GM11168 (cell line): Measurements from ENCODE around the gene ST8SIA6.

Source experiments
- in situ Hi-C: fragments of 300-500 bp; cut with MboI; formaldehyde crosslinking; loops from one replicate; pipeline ENCODE4 v1.12.0; 2022; ENCODE audit warnings: low sequenced_read_pairs; ENCODE audit not compliant: unreplicated experiment

Gene ST8SIA6

DNA sequence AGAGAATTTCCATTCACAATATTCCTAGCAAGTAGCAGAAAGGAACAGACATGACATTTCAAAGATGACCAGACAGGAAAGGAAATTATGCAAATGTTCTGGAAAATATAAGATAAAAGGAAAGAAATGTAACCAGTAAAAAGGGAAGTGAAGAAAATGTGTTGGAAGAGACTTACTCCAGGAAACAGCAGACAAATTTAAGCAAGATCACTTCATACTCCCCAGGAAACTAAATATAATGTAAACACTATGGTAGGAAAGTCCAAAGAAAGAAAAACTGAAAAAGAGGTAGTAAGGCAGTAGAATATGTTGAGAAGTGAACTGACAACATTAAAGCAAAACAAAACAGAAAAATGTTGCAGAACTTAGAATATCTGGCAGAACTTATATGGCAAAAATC, 6.4 kb upstream of the ST8SIA6 start:
- in situ Hi-C loops, result no loop called here

DNA sequence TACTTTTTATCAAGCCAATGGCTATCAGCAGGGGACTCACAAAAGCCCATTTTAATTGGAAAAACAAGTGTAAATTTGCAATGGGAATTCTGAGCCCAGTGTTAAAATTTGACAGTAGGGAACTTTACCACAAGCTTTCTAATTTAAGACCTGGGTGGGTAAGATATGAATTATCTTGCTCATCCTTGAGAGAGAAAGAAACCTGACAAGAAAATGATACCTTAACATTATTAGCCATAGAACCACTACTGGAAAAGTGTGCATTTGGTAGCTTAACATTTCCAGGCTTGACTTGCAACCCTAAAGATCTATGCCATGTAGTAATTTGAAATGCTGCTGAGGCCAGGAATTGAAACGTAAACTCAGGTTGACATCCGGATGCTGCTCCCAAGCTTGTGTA, 2.7 kb upstream of the ST8SIA6 start:
- in situ Hi-C loops, result no loop called here

DNA sequence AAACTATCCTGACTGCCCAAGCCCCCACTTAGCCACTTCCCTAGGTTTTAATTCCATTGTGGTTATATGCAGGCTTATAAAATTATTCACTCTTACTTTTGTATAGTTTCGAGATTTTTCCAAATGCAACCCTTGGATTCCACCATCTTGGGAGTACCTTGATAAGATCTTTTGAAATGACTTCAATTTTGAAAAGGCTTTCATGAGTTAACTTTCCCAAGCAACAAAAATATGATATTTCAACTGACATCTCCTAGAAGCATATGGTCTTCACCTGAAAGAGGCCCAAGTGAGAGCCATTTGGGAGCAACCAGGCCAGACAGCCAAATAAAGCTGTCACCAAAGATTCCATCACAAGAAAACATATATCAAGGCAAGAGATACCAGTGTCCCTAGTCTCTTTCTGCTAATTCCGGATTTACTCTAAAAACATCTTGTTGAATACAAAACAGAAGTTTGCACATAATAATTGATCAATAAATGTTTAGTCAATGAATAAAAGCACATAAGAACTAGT, 1.7 kb upstream of the ST8SIA6 start:
- in situ Hi-C loops, result no loop called here

DNA sequence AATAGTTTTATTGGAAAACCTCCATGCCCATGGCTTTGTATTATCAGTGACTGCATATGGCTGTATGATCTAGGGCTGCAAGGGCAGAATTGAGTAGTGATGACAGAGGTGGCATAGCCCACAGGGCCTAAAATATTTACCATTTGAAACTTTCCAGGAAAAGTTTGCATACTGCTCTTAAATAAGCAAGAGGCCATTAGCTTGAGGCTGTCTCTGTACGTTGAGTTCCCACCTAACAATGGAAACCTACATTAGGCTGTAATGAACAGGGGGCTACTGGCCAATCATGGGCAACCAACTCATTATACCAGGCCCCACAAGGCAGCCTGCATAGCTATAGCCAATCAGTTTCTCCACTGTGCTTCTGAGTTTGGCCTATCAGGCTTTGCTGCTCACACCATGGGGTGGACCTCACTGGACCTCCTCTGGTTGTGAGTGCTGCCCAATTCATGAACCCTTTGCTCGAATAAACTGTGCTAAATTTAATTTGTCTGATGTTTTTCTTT, 673 bp upstream of the ST8SIA6 start:
- in situ Hi-C loops, result no loop called here

DNA sequence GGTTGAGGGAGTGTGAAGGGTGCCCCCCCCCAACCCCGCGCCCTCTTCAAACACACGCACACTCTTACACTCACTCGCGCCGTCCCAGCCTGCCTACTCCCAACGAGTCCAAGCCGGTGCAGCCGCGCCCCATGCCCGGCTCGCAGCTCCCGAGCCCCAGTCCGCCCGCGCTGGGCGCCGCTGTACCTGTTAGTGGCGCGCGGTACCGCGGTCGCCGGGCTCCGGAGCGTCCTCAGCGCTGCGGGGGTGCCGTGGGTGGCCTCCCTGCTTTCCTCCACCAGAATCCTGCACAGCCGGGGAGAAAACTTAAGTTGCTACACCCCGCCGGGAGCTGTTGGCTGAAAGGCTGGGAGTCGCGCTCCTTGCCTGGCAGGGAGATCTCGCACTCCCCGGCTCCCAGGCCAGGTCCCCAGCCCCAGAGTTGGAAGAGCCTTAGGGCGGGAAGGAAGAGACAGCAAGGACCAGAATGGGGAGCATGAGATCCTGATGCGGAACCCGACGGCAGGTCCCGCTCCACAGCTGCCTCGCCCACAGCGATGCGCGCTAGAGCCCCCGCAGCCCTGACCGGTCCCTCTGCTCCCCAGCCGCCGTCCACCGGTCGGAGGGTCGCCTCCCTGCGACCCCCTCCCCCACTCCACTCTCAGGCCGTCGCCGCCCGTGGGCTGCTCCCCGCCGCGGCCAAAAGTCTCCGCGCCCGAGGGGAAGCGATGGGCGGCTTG, 863 bp downstream of the ST8SIA6 start:
- in situ Hi-C loops, result no loop called here

DNA sequence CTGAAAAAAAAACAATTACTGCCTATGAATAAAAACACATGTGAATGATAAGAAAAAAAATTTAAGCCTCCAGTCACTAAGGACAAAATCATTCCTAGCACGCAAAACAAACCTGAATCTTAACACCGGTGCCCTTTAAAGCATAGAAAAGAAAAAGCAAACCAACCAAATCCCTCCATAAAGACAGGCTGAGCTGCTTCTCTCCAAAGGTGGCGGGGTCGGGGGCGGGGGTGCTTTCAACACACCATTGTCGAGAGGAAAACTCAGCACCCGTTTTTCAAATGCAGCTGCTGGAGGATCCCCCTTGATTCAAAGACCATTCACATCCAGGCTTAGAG, 1.4 kb downstream of the ST8SIA6 start:
- in situ Hi-C loops, result no loop called here

DNA sequence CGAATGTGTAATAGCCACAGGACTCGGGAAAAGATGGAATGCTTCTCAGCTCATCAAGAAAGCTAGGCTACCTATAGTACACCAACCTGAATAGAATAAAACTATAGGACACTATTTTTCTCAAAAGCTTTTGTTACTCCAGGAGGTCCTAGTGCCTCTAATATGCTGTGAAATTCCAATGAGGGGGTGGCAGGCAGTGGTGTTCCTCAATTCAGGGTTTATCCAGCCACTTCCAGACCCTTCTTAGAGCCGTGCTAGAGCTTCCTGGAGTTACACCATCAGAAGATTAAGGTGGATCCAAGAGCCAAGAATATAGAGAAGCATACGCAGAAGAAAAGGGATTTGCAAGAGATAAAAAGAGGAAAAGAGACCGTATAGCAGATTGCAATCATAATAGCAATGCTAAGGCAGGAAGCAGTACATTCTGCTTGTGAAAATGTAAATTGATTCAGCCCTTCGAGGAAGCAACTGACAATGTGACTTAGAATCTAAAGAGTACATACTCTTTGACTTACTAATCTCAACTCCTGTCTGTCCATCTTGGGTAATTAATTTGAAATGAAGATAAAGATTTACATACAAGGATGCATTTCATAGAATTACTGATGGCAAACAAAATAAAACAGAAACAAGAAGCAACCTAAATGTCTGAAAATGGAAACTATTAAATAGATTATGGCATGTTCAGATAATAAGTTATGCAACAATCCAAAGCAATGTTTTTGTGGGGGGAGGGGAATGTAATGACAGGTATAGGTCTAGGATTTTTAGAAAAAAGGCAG, 2.1 kb downstream of the ST8SIA6 start:
- in situ Hi-C loops, result no loop called here

DNA sequence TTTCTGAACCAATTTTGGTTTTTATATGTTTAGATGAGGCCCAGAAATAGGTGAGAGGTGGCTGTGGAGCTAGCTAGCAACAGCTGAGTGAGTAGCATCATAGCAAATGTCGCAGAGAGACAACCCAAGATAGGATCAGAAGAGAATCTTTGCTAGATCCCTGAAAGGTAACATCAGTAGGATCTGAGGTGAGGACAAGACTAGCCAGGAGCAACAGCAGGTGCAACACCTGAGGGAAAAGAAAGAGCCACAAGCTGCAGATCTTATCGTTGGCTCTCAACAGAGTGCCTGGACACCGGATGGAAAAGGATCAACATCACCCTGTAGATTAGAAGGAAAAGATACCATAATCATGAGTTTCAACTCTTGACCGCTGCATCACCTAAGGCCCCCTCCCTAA, 4.4 kb downstream of the ST8SIA6 start:
- in situ Hi-C loops, result no loop called here

DNA sequence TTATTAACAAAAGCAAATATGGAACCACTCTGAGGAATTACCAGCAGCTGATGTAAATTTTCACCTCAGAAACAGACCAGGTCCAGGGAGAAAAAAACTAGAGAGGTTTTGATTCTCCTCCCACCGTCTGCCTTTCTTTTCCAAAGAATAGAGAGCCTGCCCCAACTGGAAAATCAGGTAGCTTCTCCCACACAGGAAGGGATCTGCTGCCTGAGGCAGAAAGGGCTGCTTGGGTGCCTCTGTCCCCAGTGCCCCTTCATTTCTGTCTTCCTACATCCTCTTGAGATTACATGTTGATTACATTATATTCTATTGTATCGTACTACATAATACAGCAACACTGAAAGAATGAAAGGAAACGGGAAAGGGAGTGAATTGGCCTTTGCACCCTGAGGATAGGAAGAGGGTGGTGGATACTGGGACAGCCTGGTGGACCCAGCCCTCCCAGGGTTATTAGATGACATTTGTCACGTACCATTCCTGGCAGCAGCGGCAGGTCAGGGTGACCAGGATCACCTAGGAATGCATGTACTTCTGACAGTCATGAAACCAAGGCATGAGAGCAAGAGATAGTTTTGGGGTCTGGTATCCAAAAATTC, 8.9 kb downstream of the ST8SIA6 start:
- in situ Hi-C loops, result loop anchor here (25.0 kb wide), 2 partner anchors 608 to 692 kb away; partner anchors contain the start of gene CACNB2

DNA sequence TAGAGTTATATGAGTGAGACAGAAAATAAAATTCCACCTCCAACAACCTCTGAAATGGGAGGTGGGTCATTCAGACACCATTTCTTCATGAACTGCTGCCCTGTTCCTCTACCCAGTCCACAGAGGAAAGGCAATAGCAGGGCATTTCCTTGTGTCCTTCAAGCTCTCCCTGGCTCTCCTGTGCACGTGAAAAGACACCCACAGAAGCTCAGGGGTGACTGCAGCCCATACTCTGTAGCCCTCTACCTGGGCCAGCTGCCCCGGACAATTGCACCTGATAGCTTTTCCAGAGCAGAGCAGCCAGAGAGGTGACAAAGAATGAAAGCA, 10.0 kb downstream of the ST8SIA6 start:
- in situ Hi-C loops, result loop anchor here (25.0 kb wide), 2 partner anchors 607 to 693 kb away; partner anchors contain the start of gene CACNB2

DNA sequence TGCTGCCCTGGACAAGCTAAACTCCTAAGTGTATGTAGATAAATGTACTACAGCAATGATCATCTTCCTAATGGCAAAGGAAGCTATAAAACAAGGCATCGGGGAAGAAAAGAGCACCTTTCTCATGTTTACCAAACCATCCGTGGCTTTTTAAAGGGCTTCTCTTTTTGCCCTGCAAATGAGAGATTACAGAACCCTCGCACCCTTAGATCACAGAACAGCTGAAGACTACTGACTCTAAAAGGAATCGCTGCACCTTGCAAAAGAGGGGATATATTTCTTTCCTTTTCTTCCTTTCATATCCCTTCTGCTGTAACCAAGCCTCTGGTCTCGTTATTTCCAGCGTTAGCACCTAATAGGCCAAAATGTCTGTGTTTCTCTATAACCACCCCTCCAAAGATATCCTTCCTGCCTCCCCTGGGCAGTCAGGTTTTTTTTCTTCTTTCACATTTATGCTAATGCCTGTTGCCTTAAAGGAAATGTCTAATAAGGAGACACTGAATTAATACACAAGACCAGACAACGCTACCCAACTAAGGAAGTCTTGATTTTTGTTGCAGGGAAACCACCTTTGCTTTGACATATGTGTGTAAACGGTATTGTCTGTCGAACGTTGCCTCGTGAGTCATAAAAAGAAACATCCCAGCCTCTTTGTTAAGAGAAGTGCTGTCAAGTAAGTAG, 10.5 kb downstream of the ST8SIA6 start:
- in situ Hi-C loops, result loop anchor here (25.0 kb wide), 2 partner anchors 607 to 693 kb away; partner anchors contain the start of gene CACNB2

DNA sequence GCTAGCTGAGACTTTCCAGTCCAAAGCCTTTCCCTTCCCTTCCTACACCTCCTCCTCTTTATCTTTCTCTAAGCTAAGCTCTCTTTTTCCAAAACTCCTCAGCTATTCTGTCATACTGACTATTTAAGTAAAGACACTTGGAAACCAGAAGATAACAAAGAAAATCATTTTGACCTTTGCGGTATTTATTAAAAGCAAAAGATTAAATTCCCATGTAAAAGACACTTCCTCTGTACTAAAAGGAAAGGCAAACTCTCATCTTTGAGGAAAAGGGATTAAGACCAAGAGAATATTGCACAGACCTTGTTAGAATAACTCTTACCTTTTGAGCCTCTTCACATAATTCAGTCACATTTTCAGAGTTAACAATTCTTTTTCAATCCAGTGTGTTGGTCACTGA, 15.8 kb downstream of the ST8SIA6 start:
- in situ Hi-C loops, result loop anchor here (25.0 kb wide), 2 partner anchors 601 to 699 kb away; partner anchors contain the start of gene CACNB2

DNA sequence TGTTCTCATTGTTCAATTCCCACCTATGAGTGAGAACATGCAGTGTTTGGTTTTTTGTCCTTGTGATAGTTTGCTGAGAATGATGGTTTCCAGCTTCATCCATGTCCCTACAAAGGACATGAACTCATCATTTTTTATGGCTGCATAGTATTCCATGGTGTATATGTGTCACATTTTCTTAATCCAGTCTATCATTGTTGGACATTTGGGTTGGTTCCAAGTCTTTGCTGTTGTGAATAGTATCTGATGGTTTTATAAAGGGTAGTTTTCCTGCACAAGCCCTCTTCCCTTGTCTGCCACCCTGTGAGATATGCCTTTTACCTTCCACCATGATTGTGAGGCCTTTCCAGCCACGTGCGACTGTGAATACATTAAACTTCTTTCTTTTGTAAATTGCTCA, 17.8 kb downstream of the ST8SIA6 start:
- in situ Hi-C loops, result loop anchor here (25.0 kb wide), 2 partner anchors 599 to 701 kb away; partner anchors contain the start of gene CACNB2

DNA sequence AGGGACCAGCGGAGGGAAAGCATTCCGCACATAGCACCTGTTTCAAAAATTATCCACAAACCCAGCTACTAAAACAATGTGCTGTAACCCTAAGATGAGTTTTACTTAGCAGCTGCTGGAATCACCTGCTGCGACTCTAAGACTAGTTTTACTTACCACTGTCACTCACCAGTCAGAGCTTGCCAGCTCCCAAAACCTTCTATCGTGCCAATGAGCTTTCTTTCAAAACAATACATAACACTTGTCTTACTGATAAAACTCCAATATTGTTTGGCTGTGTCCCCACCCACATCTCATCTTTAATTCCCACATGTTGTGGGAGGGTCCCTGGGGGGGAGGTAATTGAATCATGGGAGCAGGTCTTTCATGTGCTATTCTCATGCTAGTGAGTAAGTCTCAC, 18.4 kb downstream of the ST8SIA6 start:
- in situ Hi-C loops, result loop anchor here (25.0 kb wide), 2 partner anchors 599 to 701 kb away; partner anchors contain the start of gene CACNB2

DNA sequence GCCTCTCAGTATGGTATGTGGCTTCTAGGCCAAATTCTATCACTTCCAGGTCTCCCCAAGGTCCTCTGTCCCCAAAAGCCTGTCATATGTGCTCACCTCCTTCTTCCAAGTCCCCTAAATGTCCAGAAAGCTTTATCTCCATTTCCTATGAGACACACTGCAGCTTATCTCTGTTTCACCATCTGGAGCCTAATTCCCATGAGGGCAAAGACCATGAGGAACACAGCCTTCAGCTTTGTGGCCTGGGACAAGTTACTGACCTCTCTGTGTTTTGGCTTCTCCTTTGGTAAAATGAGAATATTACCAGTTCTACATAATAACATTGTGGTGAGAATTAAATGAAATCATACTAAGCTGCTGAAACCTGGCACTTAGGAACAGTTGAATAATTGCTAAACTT, 19.2 kb downstream of the ST8SIA6 start:
- in situ Hi-C loops, result loop anchor here (25.0 kb wide), 2 partner anchors 598 to 702 kb away; partner anchors contain the start of gene CACNB2

DNA sequence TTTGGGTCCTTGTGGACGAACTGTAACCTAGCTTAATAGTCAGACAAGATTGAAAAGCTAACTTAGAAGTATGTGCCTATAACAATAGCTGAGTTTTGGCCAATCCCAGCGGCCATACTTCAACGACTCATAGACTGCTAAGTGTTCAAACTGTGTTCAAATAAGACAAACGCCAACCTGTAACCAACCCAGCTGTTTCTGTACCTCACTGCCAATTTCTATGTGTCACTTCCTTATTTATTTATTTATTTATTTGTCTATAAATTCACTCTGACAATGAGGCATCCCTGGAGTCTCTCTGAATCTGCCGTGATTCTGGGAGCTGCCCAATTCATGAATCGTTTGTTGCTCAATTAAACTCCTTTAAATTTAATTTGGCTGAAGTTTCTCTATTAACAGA, 21.7 kb downstream of the ST8SIA6 start:
- in situ Hi-C loops, result loop anchor here (25.0 kb wide), 2 partner anchors 595 to 705 kb away; partner anchors contain the start of gene CACNB2

DNA sequence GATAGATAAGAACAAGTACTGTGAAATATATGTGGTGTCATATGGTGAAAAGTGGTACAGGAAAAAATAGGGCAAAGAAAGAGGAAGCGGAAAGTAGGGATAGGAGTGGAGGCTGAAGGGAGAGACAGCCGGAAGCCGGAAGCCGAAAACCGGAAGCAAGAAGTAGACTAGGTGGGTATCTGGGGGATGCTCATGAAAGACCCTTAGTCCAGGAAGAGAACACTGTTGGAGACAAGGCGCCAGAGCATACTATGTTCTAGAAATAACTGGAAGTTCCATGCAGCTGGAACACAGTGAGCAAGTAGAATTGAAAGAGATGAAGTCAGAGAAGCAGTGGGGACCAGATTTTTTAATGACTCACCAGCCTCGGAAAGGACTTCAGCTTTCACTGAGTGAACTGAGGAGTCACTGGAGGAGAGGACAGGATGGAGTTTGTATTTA, 22.5 kb downstream of the ST8SIA6 start:
- in situ Hi-C loops, result loop anchor here (25.0 kb wide), 2 partner anchors 595 to 705 kb away; partner anchors contain the start of gene CACNB2

DNA sequence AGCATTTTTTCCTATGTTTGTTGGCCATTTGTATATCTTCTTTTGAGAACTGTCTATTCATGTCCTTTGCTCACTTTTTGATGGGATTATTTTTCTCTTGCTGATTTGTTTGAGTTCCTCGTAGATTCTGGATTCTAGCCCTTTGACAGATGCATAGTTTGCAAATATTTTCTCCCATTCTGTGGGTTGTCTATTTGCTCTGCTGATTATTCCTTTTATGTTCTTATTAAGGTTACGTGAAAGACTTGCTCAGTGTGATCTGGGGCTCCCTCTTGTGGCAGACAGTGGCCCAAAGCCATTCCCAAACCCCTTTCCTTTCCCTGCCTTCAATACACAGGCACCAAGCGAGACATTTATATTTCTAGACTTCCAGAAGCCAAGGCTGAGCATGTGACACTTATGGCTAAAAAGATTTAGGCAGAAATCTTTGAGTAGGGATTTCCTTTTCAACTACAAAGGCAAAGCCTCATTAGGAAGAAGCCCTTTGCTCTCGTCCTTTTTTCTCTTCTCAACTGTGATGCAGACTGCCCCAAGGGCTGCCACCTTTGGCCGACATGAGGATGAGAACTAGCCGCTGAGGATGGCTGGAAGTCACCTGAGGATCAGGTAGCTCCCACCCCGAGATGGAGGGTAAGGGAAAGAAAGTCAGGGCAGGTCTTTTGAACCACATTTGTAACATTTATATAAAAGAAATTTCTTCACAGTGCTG, 23.6 kb downstream of the ST8SIA6 start:
- in situ Hi-C loops, result loop anchor here (25.0 kb wide), 2 partner anchors 594 to 706 kb away; partner anchors contain the start of gene CACNB2

DNA sequence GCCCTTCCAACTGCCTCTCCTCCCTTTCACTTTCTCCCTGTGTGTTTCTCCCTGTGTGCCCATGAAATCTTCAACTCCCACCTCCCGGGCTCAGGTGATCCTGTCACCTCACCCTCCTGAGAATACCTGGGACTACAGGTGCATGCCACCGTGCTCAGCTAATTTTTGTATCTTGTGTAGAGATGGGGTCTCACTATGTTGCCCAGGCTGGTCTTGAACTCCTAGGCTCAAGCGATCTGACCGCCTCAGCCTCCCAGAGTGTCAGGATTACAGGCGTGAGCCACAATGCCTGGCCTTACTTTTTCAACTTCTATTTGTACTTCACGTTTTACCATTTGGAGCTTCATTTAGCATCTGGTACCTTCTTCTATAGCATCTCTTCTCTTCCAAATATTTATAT, 24.9 kb downstream of the ST8SIA6 start:
- in situ Hi-C loops, result loop anchor here (25.0 kb wide), 2 partner anchors 592 to 708 kb away; partner anchors contain the start of gene CACNB2
